GM19240 (cell line): ENCODE results near the gene SLC27A2.

ENCODE experiments used
- DNase-seq: peaks from one replicate; pipeline ENCODE4 v3.0.0; 2011; ENCODE audit warnings: low spot score; ENCODE audit not compliant: insufficient read length

The SLC27A2 gene

GRCh38 chr15:50267577-50267976 lies 85.6 kb downstream of the SLC27A2 start:
- no peak for DNase-seq

DNA sequence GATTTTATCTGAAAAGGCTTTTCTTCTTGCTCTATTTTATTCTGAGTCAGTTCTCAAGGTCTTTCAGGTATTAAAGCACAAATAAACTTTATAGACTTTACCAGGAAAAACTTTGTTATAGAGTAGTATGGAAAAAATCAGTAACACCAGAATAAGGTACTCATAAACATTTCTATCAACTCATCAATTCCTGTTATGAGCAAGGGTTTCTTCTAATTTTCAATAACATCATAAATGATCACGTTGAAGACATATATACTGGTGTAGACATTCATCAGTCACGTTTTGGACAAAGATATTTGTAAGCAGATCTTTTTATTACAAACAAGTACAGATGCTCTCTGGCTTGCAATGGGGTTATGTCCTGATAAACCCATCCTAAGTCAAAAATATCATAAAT lies 93.1 kb downstream of the SLC27A2 start:
- DNase-seq, result no peak

GRCh38 chr15:50275908-50276307 lies 93.9 kb downstream of the SLC27A2 start:
- DNase-seq, result no peak

GRCh38 chr15:50277370-50277769 lies 95.4 kb downstream of the SLC27A2 start:
- DNase-seq, result no peak

GRCh38 chr15:50278496-50278895 lies 96.5 kb downstream of the SLC27A2 start:
- no peak for DNase-seq

- no peak for DNase-seq
Measured at GRCh38 chr15:50280271-50280670, 98.3 kb downstream of the SLC27A2 start.

DNA sequence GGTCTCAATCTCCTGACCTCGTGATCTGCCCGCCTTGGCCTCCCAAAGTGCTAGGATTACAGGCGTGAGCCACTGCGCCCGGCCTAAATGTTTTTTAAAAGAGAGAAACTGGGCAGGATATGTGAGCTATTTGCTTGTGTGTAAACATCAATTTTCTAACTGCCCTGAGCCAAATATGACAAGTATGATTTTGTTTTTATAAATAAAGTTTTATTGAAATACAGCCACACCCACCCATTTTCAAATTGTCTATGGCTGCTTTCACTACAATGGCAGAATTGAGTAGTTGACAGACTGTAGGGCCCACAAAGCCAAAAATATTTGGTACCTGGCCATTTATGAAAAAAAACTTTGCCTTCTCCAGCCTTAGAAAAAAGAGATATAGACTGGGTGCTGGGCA lies 99.4 kb downstream of the SLC27A2 start:
- DNase-seq, result no peak
